ENCODE results near the gene MUC3A. TPM values are rescaled to one million over a fixed set of nuclear protein-coding genes. Genes with fewer than 3 reads are reported as not detected.

The MUC3A gene
- total RNA-seq, 1 experiment from 2014 or later: not detected

Other genes with a start within 250 kb of the MUC3A start
- 66.3 and 68.8 TPM in 2 replicates for gene POP7, start 243.4 kb upstream of the MUC3A start, total RNA-seq (2014; rRNA removed)
- gene EPO, start 229.1 kb upstream of the MUC3A start, total RNA-seq (2014; rRNA removed): 0.11 TPM in 1 of 2 replicates, not detected in the other
- not detected in 2 replicates for gene ZAN, start 215.9 kb upstream of the MUC3A start, total RNA-seq (2014; rRNA removed)
- gene EPHB4, start 122.0 kb upstream of the MUC3A start, total RNA-seq (2014; rRNA removed): 84.2 and 92.0 TPM in 2 replicates
- gene SLC12A9, start 96.8 kb upstream of the MUC3A start, total RNA-seq (2014; rRNA removed): 23.0 and 30.1 TPM in 2 replicates
- gene TRIP6, start 82.1 kb upstream of the MUC3A start, total RNA-seq (2014; rRNA removed): 224 and 232 TPM in 2 replicates
- 105 and 121 TPM in 2 replicates for gene SRRT, start 74.4 kb upstream of the MUC3A start, total RNA-seq (2014; rRNA removed)
- gene UFSP1, start 59.8 kb upstream of the MUC3A start, total RNA-seq (2014; rRNA removed): 6.7 and 7.6 TPM in 2 replicates
- gene ACHE, start 53.6 kb upstream of the MUC3A start, total RNA-seq (2014; rRNA removed): 0.46 TPM in 1 of 2 replicates, not detected in the other
- 2.1 and 2.8 TPM in 2 replicates for gene MUC12, start 20.0 kb downstream of the MUC3A start, total RNA-seq (2014; rRNA removed)
- gene MUC17, start 70.5 kb downstream of the MUC3A start, total RNA-seq (2014; rRNA removed): not detected in 2 replicates
- 14.5 and 16.2 TPM in 2 replicates for gene TRIM56, start 135.9 kb downstream of the MUC3A start, total RNA-seq (2014; rRNA removed)
- gene SERPINE1, start 177.6 kb downstream of the MUC3A start, total RNA-seq (2014; rRNA removed): 1,980 and 3,258 TPM in 2 replicates
- 286 and 412 TPM in 2 replicates for gene AP1S1, start 204.9 kb downstream of the MUC3A start, total RNA-seq (2014; rRNA removed)
- 0.45 and 0.69 TPM in 2 replicates for gene VGF, start 216.0 kb downstream of the MUC3A start, total RNA-seq (2014; rRNA removed)
- gene NAT16, start 230.8 kb downstream of the MUC3A start, total RNA-seq (2014; rRNA removed): not detected in 2 replicates

Measured in LHCN-M2 (cell line).